HepG2 (cell line): ENCODE results near the gene AGBL3. TPM values are rescaled to one million over a fixed set of nuclear protein-coding genes. Genes with fewer than 3 reads are reported as not detected.

Source experiments
- ATAC-seq: fragments of 200-7000 bp; cut with Tn5 transposase; 3 replicates; pipeline ENCODE4 v1.9.1; 2020; ENCODE audit warnings: mild to moderate bottlenecking, moderate library complexity
- BruUV-seq: library from RNA; stranded (reverse); fragments of 400-500 nt; replicated peaks from 2 replicates; lab custom pipeline; 2021; lab: Mats Ljungman, UMichigan
- CTCF ChIA-PET: fragments of 300-600 bp; formaldehyde crosslinking; extraction: SDS; loops from one replicate; lab custom pipeline; 2021; ENCODE audit warnings: low total read pairs, inconsistent platforms, low intra/inter-chr PET ratio; lab: Yijun Ruan, JAX
- POLR2A ChIA-PET: fragments of 350-600 bp; sonication (Branson Sonifier 250); formaldehyde crosslinking; loops from one replicate; lab custom pipeline; 2020; ENCODE audit warnings: antibody characterized with exemption, inconsistent platforms; lab: Yijun Ruan, JAX
- DNase-seq: peaks from one replicate; pipeline ENCODE4 v3.0.0-alpha.2; 2015; ENCODE audit warnings: low spot score
- FAIRE-seq: peaks from 3 replicates; lab custom pipeline; 2011; peaks lifted over from hg19 to GRCh38; lab: Jason Lieb, UNC
- H2AFZ ChIP-seq: one replicate; pipeline ENCODE4 v1.6.1; 2011; ENCODE audit warnings: low read length, inconsistent platforms
- H3K27ac ChIP-seq: fragments of 300-600 bp; 3 replicates; pipeline ENCODE4 v1.8.0; 2011; ENCODE audit warnings: mixed run types, mild to moderate bottlenecking, mixed read lengths, low read length, inconsistent platforms; ENCODE audit not compliant: insufficient read depth; ENCODE audit errors: extremely low read length
- H3K27me3 ChIP-seq, 2 experiments: fragments of 200-600 bp in 1 of 2; 2 replicates in 1 of 2; 3 replicates in 1 of 2; pipeline versions ENCODE4 v1.6.0 to v1.8.0; 2011; ENCODE audit warnings: low read length in 2 of 2, mild to moderate bottlenecking in 2 of 2, moderate library complexity in 2 of 2, inconsistent platforms in 1 of 2; ENCODE audit not compliant: insufficient read depth in 2 of 2, control insufficient read depth in 1 of 2
- H3K36me3 ChIP-seq, 2 experiments: fragments of 200-600 bp in 1 of 2; replicated peaks in 1 of 2; 2 replicates in 1 of 2; 3 replicates in 1 of 2; pipeline versions ENCODE4 v1.5.1 to v1.8.0; 2011; ENCODE audit warnings: low read length in 2 of 2, inconsistent platforms in 1 of 2; ENCODE audit not compliant: insufficient read depth in 2 of 2, control insufficient read depth in 1 of 2
- H3K4me1 ChIP-seq: 2 replicates; pipeline ENCODE4 v1.5.1; 2012; ENCODE audit warnings: low read length, inconsistent platforms; ENCODE audit not compliant: insufficient read depth
- H3K4me2 ChIP-seq: 2 replicates; pipeline ENCODE4 v1.6.0; 2011; ENCODE audit warnings: low read depth, low read length, inconsistent platforms
- H3K4me3 ChIP-seq, 3 experiments: fragments of 200-600 bp in 1 of 3; sonication (generic), shearing (Covaris generic) in 1 of 3; replicated peaks in 1 of 3; 2 replicates each; pipeline ENCODE4 v1.5.1; 2011 to 2016; ENCODE audit warnings: low read length in 3 of 3, inconsistent platforms in 2 of 3, low read depth in 2 of 3, mild to moderate bottlenecking in 2 of 3, control low read depth in 1 of 3, mixed read lengths in 1 of 3; ENCODE audit not compliant: insufficient read depth in 1 of 3
- H3K79me2 ChIP-seq: one replicate; pipeline ENCODE4 v1.6.1; 2011; ENCODE audit warnings: low read length, inconsistent platforms; ENCODE audit not compliant: insufficient read depth
- H3K9ac ChIP-seq: 2 replicates; pipeline ENCODE4 v1.6.0; 2011; ENCODE audit warnings: mild to moderate bottlenecking, low read depth, low read length, inconsistent platforms; ENCODE audit not compliant: insufficient read depth
- H3K9me3 ChIP-seq: 2 replicates; pipeline ENCODE4 v1.5.1; 2012; ENCODE audit warnings: mild to moderate bottlenecking, low read length
- H4K20me1 ChIP-seq: 2 replicates; pipeline ENCODE4 v1.6.0; 2011; ENCODE audit warnings: inconsistent platforms, mild to moderate bottlenecking, low read length, moderate library complexity; ENCODE audit not compliant: insufficient read depth
- AGO2 ChIP-seq: fragments of 200-400 bp; formaldehyde crosslinking; optimal IDR thresholded peaks from 2 replicates; pipeline ENCODE3; 2017; ENCODE audit warnings: mild to moderate bottlenecking, low read depth, low read length, moderate library complexity
- CEBPG ChIP-seq: IDR thresholded peaks from 2 replicates; pipeline ENCODE4 v1.6.1; 2016
- HDAC2 ChIP-seq: sonication (generic); formaldehyde crosslinking; IDR thresholded peaks from 2 replicates; pipeline ENCODE4 v1.4.0; 2020; ENCODE audit warnings: missing genetic modification reagents
- NCOR1 ChIP-seq: fragments of 200-600 bp; sonication (generic); IDR thresholded peaks from 2 replicates; pipeline ENCODE4 v1.7.0; 2017; ENCODE audit warnings: antibody characterized with exemption, low read length, borderline replicate concordance
- PAX8 ChIP-seq: sonication (generic); formaldehyde crosslinking; IDR thresholded peaks from 2 replicates; pipeline ENCODE4 v1.8.0; 2022; ENCODE audit warnings: mild to moderate bottlenecking, missing genetic modification reagents, borderline replicate concordance
- POLR2G ChIP-seq: fragments of 200-400 bp; formaldehyde crosslinking; IDR thresholded peaks from 2 replicates; pipeline ENCODE4 v1.6.1; 2018; ENCODE audit warnings: mild to moderate bottlenecking, low read depth, low read length, moderate library complexity
- RBFOX2 ChIP-seq: fragments of 200-400 bp; formaldehyde crosslinking; IDR thresholded peaks from 2 replicates; pipeline ENCODE4 v1.6.1; 2017; ENCODE audit warnings: low read depth, mild to moderate bottlenecking, low read length
- RFXAP ChIP-seq: sonication (generic); formaldehyde crosslinking; IDR thresholded peaks from 2 replicates; pipeline ENCODE4 v1.4.0; 2020; ENCODE audit warnings: missing genetic modification reagents, borderline replicate concordance
- TRIM24 ChIP-seq: sonication (generic); formaldehyde crosslinking; IDR thresholded peaks from 2 replicates; pipeline ENCODE4 v1.8.0; 2022; ENCODE audit warnings: mild to moderate bottlenecking, missing genetic modification reagents
- ZNF33A ChIP-seq: sonication (generic); formaldehyde crosslinking; IDR thresholded peaks from 2 replicates; pipeline ENCODE4 v1.5.1; 2020; ENCODE audit warnings: missing genetic modification reagents, mild to moderate bottlenecking, moderate library complexity, borderline replicate concordance
- ZNF563 ChIP-seq: sonication (generic); formaldehyde crosslinking; IDR thresholded peaks from 2 replicates; pipeline ENCODE4 v1.8.0; 2022; ENCODE audit warnings: mild to moderate bottlenecking, moderate library complexity, missing genetic modification reagents
- ZNF629 ChIP-seq: sonication (generic); formaldehyde crosslinking; conservative IDR thresholded peaks from 2 replicates; pipeline ENCODE4 v1.5.0; 2020; ENCODE audit warnings: missing genetic modification reagents
- ZSCAN9 ChIP-seq: IDR thresholded peaks from 2 replicates; pipeline ENCODE4 v1.6.1; 2016; ENCODE audit warnings: borderline replicate concordance
- WGBS: methylation state at CpG from one replicate; pipeline ENCODE4 v1.1.6; 2017; ENCODE audit warnings: low lambda C conversion rate; 5-methylcytosine and 5-hydroxymethylcytosine counted together
- in situ Hi-C: cut with HindIII; loops from 2 replicates; pipeline ENCODE4 v1.10.0; 2017; ENCODE audit warnings: low pct_unique_long_range_greater_than_20kb; ENCODE audit not compliant: extremely low pct_ligation_motif_present
- intact Hi-C: fragments of 100-400 bp; cut with micrococcal nuclease; formaldehyde crosslinking; loops from one replicate; pipeline ENCODE4 v1.10.0; 2022; ENCODE audit not compliant: unreplicated experiment
- polyA plus RNA-seq, 8 experiments: library from polyadenylated mRNA; depleted of rRNA in 3 of 8; stranded (reverse) in 7 of 8; unstranded in 1 of 8; fragments of >200 nt; fragmentation: Illumina TruSeq in 4 of 8; extraction: Trizol in 4 of 8; gene quantifications; 2 replicates each; pipeline versions ENCODE4 v1.2.1 to v1.2.3, GENCODE V29; 2011 to 2016; ENCODE audit warnings: low read depth in 4 of 8, missing spikeins in 1 of 8, mixed read lengths in 1 of 8; ENCODE audit not compliant: insufficient read depth in 1 of 8
- total RNA-seq, 5 experiments: library from RNA; depleted of rRNA; stranded (reverse); fragments of >200 nt; fragmentation: Illumina TruSeq; extraction: Trizol; gene quantifications; 2 replicates each; pipeline ENCODE4 v1.2.3, GENCODE V29; 2016; ENCODE audit warnings: low read depth in 1 of 5
- TF ChIP-seq, protein P1 (sequence below): sonication (generic); formaldehyde crosslinking; conservative IDR thresholded peaks from 2 replicates; pipeline ENCODE4 v1.8.0; 2022; ENCODE audit warnings: low read depth, missing genetic modification reagents
- TF ChIP-seq, protein P2 (sequence below): sonication (generic); formaldehyde crosslinking; IDR thresholded peaks from 2 replicates; pipeline ENCODE4 v1.5.1; 2020; ENCODE audit warnings: mild to moderate bottlenecking, missing genetic modification reagents, moderate library complexity
- TF ChIP-seq, protein P3 (sequence below): sonication (generic); formaldehyde crosslinking; IDR thresholded peaks from 2 replicates; pipeline ENCODE4 v1.9.0; 2021; ENCODE audit warnings: missing genetic modification reagents, mild to moderate bottlenecking, borderline replicate concordance

AGBL3 gene
- total and polyA plus RNA-seq, 2 of the 13 experiments (the other 11 are each of a cell fraction or from before 2014, with no cell fraction given) = 2.2 to 7.2 TPM

DNA sequence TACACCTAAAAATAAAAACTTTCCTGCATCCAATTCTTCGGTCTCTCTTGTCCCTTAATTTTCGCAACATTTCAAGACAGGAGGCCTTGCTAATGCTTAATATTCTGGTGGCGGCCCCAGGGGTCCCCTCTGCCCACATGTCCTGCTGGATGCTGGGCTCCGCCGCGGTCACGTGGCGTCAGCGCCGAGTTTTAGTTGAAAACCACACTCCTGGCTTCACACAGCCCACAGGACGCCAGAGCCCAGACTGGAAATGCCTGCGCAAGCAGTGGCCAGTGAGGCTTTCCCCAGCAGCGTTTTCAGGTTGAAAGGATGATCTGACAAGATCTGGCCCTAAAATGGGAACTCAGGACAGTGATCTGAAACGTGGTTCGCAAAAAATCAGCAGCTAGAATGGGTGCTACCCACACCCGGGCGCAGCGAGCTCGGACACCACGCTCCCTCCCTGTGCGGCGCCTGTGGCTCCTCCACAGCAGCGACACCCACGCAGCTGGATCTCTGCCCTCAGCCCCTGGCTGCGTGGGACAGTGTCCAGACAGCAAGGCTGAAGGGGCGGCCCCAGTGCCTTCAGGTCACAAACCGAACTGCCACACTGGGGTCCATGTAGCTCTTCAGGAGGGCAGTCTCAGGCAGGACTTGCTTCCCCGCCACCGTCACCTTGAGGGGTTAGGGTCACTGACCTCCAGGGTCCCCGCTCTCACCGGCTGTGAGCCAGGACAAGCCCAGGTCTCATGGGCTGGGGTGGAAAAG lies 195.8 kb downstream of the AGBL3 start:
- Histone ChIP-seq H2AFZ (no peak overlapping the region), H3K4me1 (peaks cover 8% of the 10 kb centered on the region), H3K9me3 (peaks cover 30% of the 10 kb centered on the region), H4K20me1 (peaks cover under 1% of the 10 kb centered on the region; the same call in 1 of the 2 replicates), H3K9ac (no peak overlapping the region), H3K4me2 (no peak overlapping the region), H3K79me2 (peaks cover 5% of the 10 kb centered on the region), H3K27ac (no peak overlapping the region), H3K4me3 (no peak overlapping the region), H3K36me3 (peaks cover 22 to 75% of the 10 kb centered on the region in 2 experiments), H3K27me3 (no peaks in the 10 kb centered on the region)
- WGBS = 98% methylated on average over 20 of the region's 31 CpGs
- POLR2A ChIA-PET = interaction anchor here (0.8 to 1.5 kb wide), 2 partner anchors 29 to 196 kb away, joined by 3 read pairs; partner anchors contain the start of genes AGBL3 and WDR91
- CTCF ChIA-PET = no interaction called here
- in situ Hi-C loops (no loop called here), intact Hi-C loops (no loop called here)
- FAIRE-seq = no peak
- ATAC-seq = no peak; the same call in 2 of the 3 replicates
- no peak for DNase-seq
- no TSS peak for BruUV-seq
- TF ChIP-seq, protein P1, sequence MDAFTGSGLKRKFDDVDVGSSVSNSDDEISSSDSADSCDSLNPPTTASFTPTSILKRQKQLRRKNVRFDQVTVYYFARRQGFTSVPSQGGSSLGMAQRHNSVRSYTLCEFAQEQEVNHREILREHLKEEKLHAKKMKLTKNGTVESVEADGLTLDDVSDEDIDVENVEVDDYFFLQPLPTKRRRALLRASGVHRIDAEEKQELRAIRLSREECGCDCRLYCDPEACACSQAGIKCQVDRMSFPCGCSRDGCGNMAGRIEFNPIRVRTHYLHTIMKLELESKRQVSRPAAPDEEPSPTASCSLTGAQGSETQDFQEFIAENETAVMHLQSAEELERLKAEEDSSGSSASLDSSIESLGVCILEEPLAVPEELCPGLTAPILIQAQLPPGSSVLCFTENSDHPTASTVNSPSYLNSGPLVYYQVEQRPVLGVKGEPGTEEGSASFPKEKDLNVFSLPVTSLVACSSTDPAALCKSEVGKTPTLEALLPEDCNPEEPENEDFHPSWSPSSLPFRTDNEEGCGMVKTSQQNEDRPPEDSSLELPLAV (CRISPR knock-in tag) = no peak
- TF ChIP-seq ZNF629 (CRISPR knock-in tag) (no peak), PAX8 (CRISPR knock-in tag) (no peak), HDAC2 (CRISPR knock-in tag) (no peak), RFXAP (CRISPR knock-in tag) (no peak), POLR2G (0 out of 2 replicates have a peak, but pooled peaks have one; percentile 17), RBFOX2 (peak; percentile 65), ZSCAN9 (CRISPR knock-in tag) (no peak), NCOR1 (no peak), AGO2 (peak; percentile 86), ZNF563 (CRISPR knock-in tag) (no peak), ZNF33A (CRISPR knock-in tag) (no peak), CEBPG (CRISPR knock-in tag) (no peak), TRIM24 (CRISPR knock-in tag) (no peak)
- TF ChIP-seq, protein P2, sequence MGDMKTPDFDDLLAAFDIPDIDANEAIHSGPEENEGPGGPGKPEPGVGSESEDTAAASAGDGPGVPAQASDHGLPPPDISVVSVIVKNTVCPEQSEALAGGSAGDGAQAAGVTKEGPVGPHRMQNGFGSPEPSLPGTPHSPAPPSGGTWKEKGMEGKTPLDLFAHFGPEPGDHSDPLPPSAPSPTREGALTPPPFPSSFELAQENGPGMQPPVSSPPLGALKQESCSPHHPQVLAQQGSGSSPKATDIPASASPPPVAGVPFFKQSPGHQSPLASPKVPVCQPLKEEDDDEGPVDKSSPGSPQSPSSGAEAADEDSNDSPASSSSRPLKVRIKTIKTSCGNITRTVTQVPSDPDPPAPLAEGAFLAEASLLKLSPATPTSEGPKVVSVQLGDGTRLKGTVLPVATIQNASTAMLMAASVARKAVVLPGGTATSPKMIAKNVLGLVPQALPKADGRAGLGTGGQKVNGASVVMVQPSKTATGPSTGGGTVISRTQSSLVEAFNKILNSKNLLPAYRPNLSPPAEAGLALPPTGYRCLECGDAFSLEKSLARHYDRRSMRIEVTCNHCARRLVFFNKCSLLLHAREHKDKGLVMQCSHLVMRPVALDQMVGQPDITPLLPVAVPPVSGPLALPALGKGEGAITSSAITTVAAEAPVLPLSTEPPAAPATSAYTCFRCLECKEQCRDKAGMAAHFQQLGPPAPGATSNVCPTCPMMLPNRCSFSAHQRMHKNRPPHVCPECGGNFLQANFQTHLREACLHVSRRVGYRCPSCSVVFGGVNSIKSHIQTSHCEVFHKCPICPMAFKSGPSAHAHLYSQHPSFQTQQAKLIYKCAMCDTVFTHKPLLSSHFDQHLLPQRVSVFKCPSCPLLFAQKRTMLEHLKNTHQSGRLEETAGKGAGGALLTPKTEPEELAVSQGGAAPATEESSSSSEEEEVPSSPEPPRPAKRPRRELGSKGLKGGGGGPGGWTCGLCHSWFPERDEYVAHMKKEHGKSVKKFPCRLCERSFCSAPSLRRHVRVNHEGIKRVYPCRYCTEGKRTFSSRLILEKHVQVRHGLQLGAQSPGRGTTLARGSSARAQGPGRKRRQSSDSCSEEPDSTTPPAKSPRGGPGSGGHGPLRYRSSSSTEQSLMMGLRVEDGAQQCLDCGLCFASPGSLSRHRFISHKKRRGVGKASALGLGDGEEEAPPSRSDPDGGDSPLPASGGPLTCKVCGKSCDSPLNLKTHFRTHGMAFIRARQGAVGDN (CRISPR knock-in tag) = 0 out of 2 replicates have a peak, but pooled peaks have one; percentile 19
- TF ChIP-seq, protein P3, sequence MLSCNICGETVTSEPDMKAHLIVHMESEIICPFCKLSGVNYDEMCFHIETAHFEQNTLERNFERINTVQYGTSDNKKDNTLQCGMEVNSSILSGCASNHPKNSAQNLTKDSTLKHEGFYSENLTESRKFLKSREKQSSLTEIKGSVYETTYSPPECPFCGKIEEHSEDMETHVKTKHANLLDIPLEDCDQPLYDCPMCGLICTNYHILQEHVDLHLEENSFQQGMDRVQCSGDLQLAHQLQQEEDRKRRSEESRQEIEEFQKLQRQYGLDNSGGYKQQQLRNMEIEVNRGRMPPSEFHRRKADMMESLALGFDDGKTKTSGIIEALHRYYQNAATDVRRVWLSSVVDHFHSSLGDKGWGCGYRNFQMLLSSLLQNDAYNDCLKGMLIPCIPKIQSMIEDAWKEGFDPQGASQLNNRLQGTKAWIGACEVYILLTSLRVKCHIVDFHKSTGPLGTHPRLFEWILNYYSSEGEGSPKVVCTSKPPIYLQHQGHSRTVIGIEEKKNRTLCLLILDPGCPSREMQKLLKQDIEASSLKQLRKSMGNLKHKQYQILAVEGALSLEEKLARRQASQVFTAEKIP = no peak
